Activated CD4-positive, alpha-beta T cell treated with anti-CD3 and anti-CD28 coated beads for 4 hours (primary cell): ENCODE measurements around the gene DGKB.

Source experiments
- DNase-seq, 2 donors: peaks; one replicate each; pipeline ENCODE4 v3.0.0-alpha.2; 2020

The DGKB gene

GRCh38 chr7:14858866-14859265 is 43.7 kb downstream of the DGKB start:
- DNase-seq: no peak

GRCh38 chr7:14858410-14858809 is 44.1 kb downstream of the DGKB start:
- DNase-seq: no peak

- no peak for DNase-seq
Observed at GRCh38 chr7:14855033-14855794, 47.3 kb downstream of the DGKB start.

GRCh38 chr7:14854471-14854870 is 48.1 kb downstream of the DGKB start:
- DNase-seq: no peak

- DNase-seq: no peak
Observed at GRCh38 chr7:14851610-14852009, 50.9 kb downstream of the DGKB start.

- no peak for DNase-seq
Observed at GRCh38 chr7:14850039-14850438, 52.5 kb downstream of the DGKB start.

- DNase-seq: no peak
Observed at GRCh38 chr7:14846405-14846804, 56.1 kb downstream of the DGKB start.

- no peak for DNase-seq
Observed at GRCh38 chr7:14843755-14844154, 58.8 kb downstream of the DGKB start.

GRCh38 chr7:14842523-14842922 is 60.0 kb downstream of the DGKB start:
- no peak for DNase-seq

GRCh38 chr7:14841869-14842268 is 60.7 kb downstream of the DGKB start:
- no peak for DNase-seq

GRCh38 chr7:14841086-14841485 is 61.5 kb downstream of the DGKB start:
- no peak for DNase-seq

- no peak for DNase-seq
Observed at GRCh38 chr7:14839307-14839706, 63.2 kb downstream of the DGKB start.

GRCh38 chr7:14837216-14837615 is 65.3 kb downstream of the DGKB start:
- DNase-seq: no peak

- no peak for DNase-seq
Observed at GRCh38 chr7:14836571-14837189, 65.9 kb downstream of the DGKB start.

- no peak for DNase-seq
Observed at GRCh38 chr7:14836006-14836405, 66.5 kb downstream of the DGKB start.

- DNase-seq: no peak
Observed at GRCh38 chr7:14835384-14835783, 67.2 kb downstream of the DGKB start.

GRCh38 chr7:14834883-14835282 is 67.7 kb downstream of the DGKB start:
- DNase-seq: no peak

- DNase-seq: no peak
Observed at GRCh38 chr7:14834456-14834855, 68.1 kb downstream of the DGKB start.

- DNase-seq: no peak
Observed at GRCh38 chr7:14833707-14834106, 68.8 kb downstream of the DGKB start.

- no peak for DNase-seq
Observed at GRCh38 chr7:14828053-14828452, 74.5 kb downstream of the DGKB start.

GRCh38 chr7:14826426-14826825 is 76.1 kb downstream of the DGKB start:
- DNase-seq: no peak

- DNase-seq: no peak
Observed at GRCh38 chr7:14825912-14826311, 76.6 kb downstream of the DGKB start.

- no peak for DNase-seq
Observed at GRCh38 chr7:14822481-14822854, 80.1 kb downstream of the DGKB start.

GRCh38 chr7:14821757-14822480 is 80.6 kb downstream of the DGKB start:
- no peak for DNase-seq
